Spleen (tissue), 7 donors: ENCODE data around the gene PPM1H.

Experiments used
- CTCF ChIP-seq, 11 experiments: fragments of 200-600 bp in 7 of 11; fragments of 450-650 bp in 4 of 11; sonication (generic) in 4 of 11; IDR thresholded peaks in 8 of 11; conservative IDR thresholded peaks in 3 of 11; 1 replicate in 7 of 11; 2 replicates in 4 of 11; pipeline versions ENCODE4 v1.4.0 to v1.8.0; 2016 to 2021; ENCODE audit warnings: antibody characterized with exemption in 11 of 11, inconsistent platforms in 4 of 11, mild to moderate bottlenecking in 1 of 11
- POLR2A ChIP-seq, 3 donors: fragments of 450-650 bp; IDR thresholded peaks; one replicate each; pipeline ENCODE4 v1.5.1; 2017; ENCODE audit warnings: antibody characterized with exemption in 3 of 3, mild to moderate bottlenecking in 1 of 3
- POLR2AphosphoS5 ChIP-seq, 3 donors: sonication (generic); formaldehyde crosslinking; IDR thresholded peaks; one replicate each; pipeline ENCODE4 v1.5.1; 2017; ENCODE audit warnings: antibody characterized with exemption in 3 of 3
- donor health status: DM: no; HTN: no; CAD: no; lungs with moderate emphysema.
- donor health status: DM: no; HTN: no; CAD: no.
- donor health status: DM: no; HTN: no; CAD: no.

GRCh38 chr12:62873116-62873825 is 61.7 kb downstream of the PPM1H start:
- TF ChIP-seq CTCF (IDR thresholded peaks at IDR 0.05 in 8 of 11, conservative IDR thresholded peaks at IDR 0.05 in 3 of 11) = no peak
- TF ChIP-seq POLR2A (IDR thresholded peaks at IDR 0.05) = no peak
- no peak for TF ChIP-seq POLR2AphosphoS5 (IDR thresholded peaks at IDR 0.05)
